ENCODE data around the gene HMCN1. TPM values are rescaled to one million over a fixed set of nuclear protein-coding genes. Genes with fewer than 3 reads are reported as not detected.

HMCN1 gene
- total RNA-seq = under 1 TPM; 0.05 to 0.23 (median 0.16) TPM
- 0.33 TPM for total RNA-seq (2013)
- 0 to 2.3 (median 0.41) reads per million in 29 experiments for total RNA-seq

GRCh38 chr1:185733818-185734735 lies at the start of gene HMCN1:
Gene HMCN1 (plus strand): TSS chr1:185734391. CDS start chr1:185734780, 389 bp downstream.
- 8% methylated on average over 42 of the region's 47 CpGs for WGBS (ENCODE audit: insufficient coverage)
- ATAC-seq (replicated peaks in 1 of 4) = peak; percentile 33 to 44 (median 41)
- no peaks in the 10 kb centered on the region for H3K9me3 ChIP-seq
- Mint-ChIP-seq H3K27me3 (peaks cover 53 to 65% of the 10 kb centered on the region in 2 donors), H3K36me3 (peaks cover 4% of the 10 kb centered on the region), H3K27ac (no peak within 1 kb of the TSS), H3K4me1 (peaks cover 16 to 20% (median 17%) of the 10 kb centered on the region in 3 donors), H3K9me3 (peaks cover 7 to 22% (median 19%) of the 10 kb centered on the region in 3 donors), H3K4me3 (peak within 1 kb of the TSS; percentile 58 to 78 (median 76))
- H3K36me3 ChIP-seq (ENCODE audit: control insufficient read depth in 2 of 2, extremely low read depth in 1 of 2, insufficient read depth in 1 of 2, low read length in 1 of 2) = no peaks in the 10 kb centered on the region
- no peak within 1 kb of the TSS for H3K27ac ChIP-seq (ENCODE audit: low read length)
- peaks cover 4 to 19% of the 10 kb centered on the region in 2 experiments for H3K27me3 ChIP-seq (replicated peaks in 1 of 2; ENCODE audit: control insufficient read depth in 2 of 2, extremely low read depth in 1 of 2, insufficient read depth in 2 of 2, low read length in 1 of 2)
- CTCF ChIA-PET = interaction anchor here in 1 of 2 donors (0.6 kb wide), 1 partner anchor 397 kb away, joined by 3 read pairs; no protein-coding TSS in a partner anchor
- peak within 1 kb of the TSS; percentile 28 to 69 for H3K4me3 ChIP-seq (ENCODE audit: control insufficient read depth in 1 of 2, extremely low read depth in 1 of 2, low read length in 1 of 2)
- H3K4me1 ChIP-seq (ENCODE audit: control insufficient read depth in 1 of 2, extremely low read depth in 1 of 2, insufficient read depth in 2 of 2, low read length in 2 of 2) = peaks cover 4 to 11% of the 10 kb centered on the region in 2 experiments
- POLR2A ChIA-PET = no interaction called here
- DNase-seq = peak in 9 of 35 experiments; percentile 1 to 18 (median 8)

GRCh38 chr1:185686821-185687778 lies 47.1 kb upstream of the HMCN1 start:
- peaks cover 0 to 4% of the 10 kb centered on the region in 2 experiments for H3K4me1 ChIP-seq (ENCODE audit: control insufficient read depth in 1 of 2, extremely low read depth in 1 of 2, insufficient read depth in 2 of 2, low read length in 2 of 2)
- ChIA-PET POLR2A (no interaction called here), CTCF (interaction anchor here in 1 of 2 donors (0.7 kb wide), 1 partner anchor 8 kb away, joined by 3 read pairs; no protein-coding TSS in a partner anchor)
- no peaks in the 10 kb centered on the region for H3K9me3 Mint-ChIP-seq
- H3K4me3 Mint-ChIP-seq = no peak overlapping the region
- no peaks in the 10 kb centered on the region for H3K27me3 ChIP-seq (replicated peaks in 1 of 2; ENCODE audit: control insufficient read depth in 2 of 2, extremely low read depth in 1 of 2, insufficient read depth in 2 of 2, low read length in 1 of 2)
- no peak for ATAC-seq (replicated peaks in 1 of 4)
- H3K27ac Mint-ChIP-seq = no peak overlapping the region
- peaks cover 0 to 6% (median 0%) of the 10 kb centered on the region in 3 donors for H3K4me1 Mint-ChIP-seq
- no peak overlapping the region for H3K4me3 ChIP-seq (ENCODE audit: control insufficient read depth in 1 of 2, extremely low read depth in 1 of 2, low read length in 1 of 2)
- DNase-seq = no peak
- H3K27me3 Mint-ChIP-seq = peaks cover 0 to 5% of the 10 kb centered on the region in 2 donors
- no peak overlapping the region for H3K27ac ChIP-seq (ENCODE audit: low read length)
- no peaks in the 10 kb centered on the region for H3K36me3 ChIP-seq (ENCODE audit: control insufficient read depth in 2 of 2, extremely low read depth in 1 of 2, insufficient read depth in 1 of 2, low read length in 1 of 2)
- no peaks in the 10 kb centered on the region for H3K9me3 ChIP-seq
- H3K36me3 Mint-ChIP-seq = no peaks in the 10 kb centered on the region

- DNase-seq (no peak), ATAC-seq (replicated peaks in 1 of 4) (no peak)
- Histone ChIP-seq H3K9me3 (no peaks in the 10 kb centered on the region), H3K4me3 (ENCODE audit: control insufficient read depth in 1 of 2, extremely low read depth in 1 of 2, low read length in 1 of 2) (no peak overlapping the region), H3K27ac (ENCODE audit: low read length) (no peak overlapping the region), H3K4me1 (ENCODE audit: control insufficient read depth in 1 of 2, extremely low read depth in 1 of 2, insufficient read depth in 2 of 2, low read length in 2 of 2) (peaks cover 11 to 22% of the 10 kb centered on the region in 2 experiments), H3K27me3 (replicated peaks in 1 of 2; ENCODE audit: control insufficient read depth in 2 of 2, extremely low read depth in 1 of 2, insufficient read depth in 2 of 2, low read length in 1 of 2) (no peaks in the 10 kb centered on the region), H3K36me3 (ENCODE audit: control insufficient read depth in 2 of 2, extremely low read depth in 1 of 2, insufficient read depth in 1 of 2, low read length in 1 of 2) (no peaks in the 10 kb centered on the region)
- WGBS (ENCODE audit: insufficient coverage) = no CpG with 5 or more reads among the region's 2 CpGs
- Mint-ChIP-seq H3K36me3 (no peaks in the 10 kb centered on the region), H3K9me3 (no peaks in the 10 kb centered on the region), H3K27ac (no peak overlapping the region), H3K4me3 (no peak overlapping the region), H3K4me1 (peaks cover 20 to 23% (median 22%) of the 10 kb centered on the region in 3 donors), H3K27me3 (peaks cover 0 to 1% of the 10 kb centered on the region in 2 donors)
- ChIA-PET POLR2A (no interaction called here), CTCF (no interaction called here)
Observed at GRCh38 chr1:185690527-185690926, 43.7 kb upstream of the HMCN1 start.

GRCh38 chr1:185693654-185694053 lies 40.5 kb upstream of the HMCN1 start:
- Histone ChIP-seq H3K36me3 (ENCODE audit: control insufficient read depth in 2 of 2, extremely low read depth in 1 of 2, insufficient read depth in 1 of 2, low read length in 1 of 2) (no peaks in the 10 kb centered on the region), H3K27me3 (replicated peaks in 1 of 2; ENCODE audit: control insufficient read depth in 2 of 2, extremely low read depth in 1 of 2, insufficient read depth in 2 of 2, low read length in 1 of 2) (no peaks in the 10 kb centered on the region), H3K4me1 (ENCODE audit: control insufficient read depth in 1 of 2, extremely low read depth in 1 of 2, insufficient read depth in 2 of 2, low read length in 2 of 2) (peaks cover 11 to 20% of the 10 kb centered on the region in 2 experiments), H3K27ac (ENCODE audit: low read length) (peak overlapping the region; percentile 74), H3K4me3 (ENCODE audit: control insufficient read depth in 1 of 2, extremely low read depth in 1 of 2, low read length in 1 of 2) (peak overlapping the region; percentile 38), H3K9me3 (no peaks in the 10 kb centered on the region)
- peaks cover 19 to 23% (median 21%) of the 10 kb centered on the region in 3 donors for H3K4me1 Mint-ChIP-seq
- ChIA-PET POLR2A (interaction anchor here (0.5 to 0.6 kb wide), 2 partner anchors 387 to 851 kb away, joined by 3 to 6 read pairs; no protein-coding TSS in a partner anchor), CTCF (interaction anchor here (1.1 to 1.7 kb wide), 4 partner anchors 13 to 888 kb away, joined by 4 to 11 read pairs (median 7); partner anchors contain the start of gene IVNS1ABP (in 1 of the 2))
- DNase-seq (no peak), ATAC-seq (replicated peaks in 1 of 4) (peak in 2 of 4 experiments; percentile 8 to 10)
- 67% methylated on average over 1 of the region's 6 CpGs for WGBS (ENCODE audit: insufficient coverage)
- H3K9me3 Mint-ChIP-seq = no peaks in the 10 kb centered on the region
- peak overlapping the region; percentile 94 to 96 for H3K27ac Mint-ChIP-seq
- peaks cover 0 to 2% of the 10 kb centered on the region in 2 donors for H3K27me3 Mint-ChIP-seq
- H3K4me3 Mint-ChIP-seq = peak overlapping the region; percentile 73 to 82 (median 80)
- H3K36me3 Mint-ChIP-seq = no peaks in the 10 kb centered on the region

GRCh38 chr1:185694081-185694480 lies 40.1 kb upstream of the HMCN1 start:
- WGBS (ENCODE audit: insufficient coverage) = 16% methylated on average over 5 of the region's 8 CpGs
- Histone ChIP-seq H3K4me1 (ENCODE audit: control insufficient read depth in 1 of 2, extremely low read depth in 1 of 2, insufficient read depth in 2 of 2, low read length in 2 of 2) (peaks cover 11 to 20% of the 10 kb centered on the region in 2 experiments), H3K4me3 (ENCODE audit: control insufficient read depth in 1 of 2, extremely low read depth in 1 of 2, low read length in 1 of 2) (peak overlapping the region; percentile 38), H3K36me3 (ENCODE audit: control insufficient read depth in 2 of 2, extremely low read depth in 1 of 2, insufficient read depth in 1 of 2, low read length in 1 of 2) (no peaks in the 10 kb centered on the region), H3K27me3 (replicated peaks in 1 of 2; ENCODE audit: control insufficient read depth in 2 of 2, extremely low read depth in 1 of 2, insufficient read depth in 2 of 2, low read length in 1 of 2) (no peaks in the 10 kb centered on the region), H3K9me3 (no peaks in the 10 kb centered on the region), H3K27ac (ENCODE audit: low read length) (peak overlapping the region; percentile 74)
- ChIA-PET CTCF (interaction anchor here (0.6 to 1.7 kb wide), 7 partner anchors 13 to 889 kb away, joined by 3 to 11 read pairs (median 4); partner anchors contain the start of gene IVNS1ABP (in 1 of the 2)), POLR2A (interaction anchor here (0.5 to 0.6 kb wide), 2 partner anchors 387 to 851 kb away, joined by 3 to 6 read pairs; no protein-coding TSS in a partner anchor)
- Mint-ChIP-seq H3K9me3 (no peaks in the 10 kb centered on the region), H3K4me1 (peaks cover 19 to 23% (median 21%) of the 10 kb centered on the region in 3 donors), H3K36me3 (no peaks in the 10 kb centered on the region), H3K27me3 (peaks cover 2 to 4% of the 10 kb centered on the region in 2 donors), H3K4me3 (peak overlapping the region; percentile 73 to 82 (median 80)), H3K27ac (peak overlapping the region; percentile 94 to 96)
- ATAC-seq (replicated peaks in 1 of 4) = peak; percentile 27 to 81 (median 58)
- peak in 13 of 35 experiments; percentile 2 to 56 (median 13) for DNase-seq

Measured in T-cell (primary cell).